NCI-H2171 treated with DMSO at 0.1 percent for 48 hours (cell line): ENCODE data around the gene ZSWIM1.
A peak's percentile ranks its signal among the peaks of the same experiment; 100 is the strongest.
"Not testable (repeated sequence)": the region's sequence is repeated elsewhere in the genome, so short reads cannot be mapped to it uniquely, and the experiment has no call there.

Source experiments
- DNase-seq: peaks from one replicate; lab custom pipeline; 2025; lab: John Stamatoyannopoulos, UW

The ZSWIM1 gene

GRCh38 chr20:45857114-45857881, 23.7 kb upstream of the ZSWIM1 start, which contains the start of the genes ACOT8 and ZSWIM3:
TSS of gene ACOT8 (minus strand) at chr20:45857392. CDS start at chr20:45857315, 77 bp downstream.
TSS of gene ZSWIM3 (plus strand) at chr20:45857614. CDS start at chr20:45857826, 212 bp downstream.
- DNase-seq, result peak; percentile 100

DNA sequence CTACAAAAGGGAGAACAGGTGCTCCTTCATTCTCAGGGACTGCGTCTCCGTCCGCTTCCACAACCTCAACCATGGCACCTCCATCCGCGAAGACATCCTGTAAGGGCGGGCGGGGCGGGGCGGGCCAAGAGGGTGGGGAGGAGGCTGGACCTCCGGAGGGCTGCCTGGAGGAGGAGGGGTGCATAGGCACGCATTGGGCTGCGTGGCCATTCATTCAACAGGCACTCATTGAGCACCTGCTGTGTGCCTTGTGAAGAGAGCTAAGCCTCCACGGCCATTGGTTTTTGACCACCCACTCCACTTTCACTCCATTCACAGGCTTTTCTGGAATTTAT, 23.2 kb upstream of the ZSWIM1 start:
- no peak for DNase-seq

- DNase-seq, result no peak
These were observed 21.1 kb upstream of the ZSWIM1 start for GRCh38 chr20:45859916-45860315.

DNA sequence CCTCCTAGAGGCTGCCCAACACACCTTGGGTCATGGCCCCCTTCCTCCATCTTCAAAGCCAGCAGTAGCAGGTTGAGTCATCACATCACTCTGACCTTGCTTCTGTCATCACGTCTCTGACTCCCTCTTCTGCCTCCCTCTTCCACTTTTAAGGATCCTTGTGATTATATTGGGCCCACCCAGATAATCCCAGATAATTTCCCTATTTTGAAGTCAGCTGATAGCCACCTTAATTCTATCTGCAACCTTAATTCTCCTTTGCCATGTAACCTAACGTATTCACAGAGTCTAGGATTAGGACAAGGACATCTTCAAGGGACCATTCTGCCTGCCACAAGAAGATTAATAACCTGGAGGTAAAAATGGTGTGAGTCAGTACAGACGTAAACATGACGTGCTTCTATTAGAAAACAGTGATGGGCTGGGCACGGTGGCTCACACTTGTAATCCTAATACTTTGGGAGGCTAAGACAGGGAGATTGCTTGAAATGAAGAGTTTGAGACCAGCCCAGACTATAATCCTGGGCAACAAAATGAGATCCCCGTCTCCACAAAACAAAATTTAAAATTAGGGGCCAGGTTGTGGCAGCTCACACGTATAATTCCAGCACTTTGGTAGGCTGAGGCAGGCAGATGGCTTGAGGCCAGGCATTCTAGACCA, 20.3 kb upstream of the ZSWIM1 start:
- DNase-seq, result peak; percentile 90

GRCh38 chr20:45861221-45862075, 19.6 kb upstream of the ZSWIM1 start:
- DNase-seq, result no peak

DNA sequence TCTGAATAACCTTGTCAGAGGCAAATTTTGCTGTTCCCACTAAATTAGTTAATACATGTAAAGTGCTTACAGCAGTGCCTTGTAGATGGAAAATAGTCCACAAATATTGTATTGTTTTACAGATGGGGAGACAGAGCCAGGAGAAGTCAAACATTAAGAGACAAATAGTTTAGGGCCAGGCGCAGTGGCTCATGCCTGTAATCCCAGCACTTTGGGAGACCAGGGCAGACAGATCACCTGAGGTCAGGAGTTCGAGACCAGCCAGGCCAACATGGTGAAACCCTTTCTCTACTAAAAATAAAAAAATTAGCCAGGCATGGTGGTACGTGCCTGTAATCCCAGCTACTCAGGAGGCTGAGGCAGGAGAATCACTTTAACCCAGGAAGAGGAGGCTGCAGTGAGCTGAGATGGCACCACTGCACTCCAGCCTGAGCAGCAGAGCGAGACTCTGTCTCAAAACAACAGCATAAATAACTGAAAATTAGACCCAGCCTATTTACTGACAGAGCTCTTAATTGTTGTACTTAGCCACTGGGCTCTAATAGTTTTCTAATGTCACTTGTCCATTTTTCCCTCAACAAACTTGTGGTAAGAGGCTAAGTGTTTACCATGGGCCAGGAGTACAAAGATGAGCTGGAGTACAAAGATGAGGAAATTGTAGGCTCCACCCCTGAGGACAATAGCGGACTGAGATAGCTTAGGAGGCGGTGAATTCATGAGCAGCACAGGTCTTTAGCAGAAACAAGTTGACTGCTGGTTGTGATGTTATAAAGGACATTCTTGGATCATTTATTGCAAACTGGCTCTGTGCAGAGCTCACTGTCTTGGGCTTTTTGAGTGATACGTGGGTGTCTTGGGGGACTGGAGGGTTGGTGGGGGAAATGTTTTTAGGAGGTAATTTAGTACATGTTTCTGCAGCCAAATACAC, 17.2 kb upstream of the ZSWIM1 start:
- DNase-seq, result no peak

GRCh38 chr20:45866454-45866853, 14.6 kb upstream of the ZSWIM1 start:
- no peak for DNase-seq

- no peak for DNase-seq
These were observed 13.8 kb upstream of the ZSWIM1 start for GRCh38 chr20:45867136-45867818.

DNA sequence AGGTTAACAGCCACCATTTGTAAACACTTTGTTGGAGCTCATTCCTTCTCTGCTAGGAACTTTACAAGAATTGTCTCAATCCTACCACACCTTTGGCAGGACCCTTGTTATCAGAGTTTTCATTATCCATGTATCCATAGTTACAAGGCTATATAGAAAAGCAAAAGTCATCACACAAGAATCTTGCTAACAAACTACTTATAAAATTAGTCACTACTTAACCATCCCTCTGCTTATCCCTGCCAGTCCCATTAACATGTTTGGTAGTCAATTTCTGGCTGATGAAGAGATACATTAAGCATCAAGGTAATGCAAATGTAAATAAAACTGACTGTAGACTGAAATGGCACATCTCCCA, 13.2 kb upstream of the ZSWIM1 start:
- no peak for DNase-seq

DNA sequence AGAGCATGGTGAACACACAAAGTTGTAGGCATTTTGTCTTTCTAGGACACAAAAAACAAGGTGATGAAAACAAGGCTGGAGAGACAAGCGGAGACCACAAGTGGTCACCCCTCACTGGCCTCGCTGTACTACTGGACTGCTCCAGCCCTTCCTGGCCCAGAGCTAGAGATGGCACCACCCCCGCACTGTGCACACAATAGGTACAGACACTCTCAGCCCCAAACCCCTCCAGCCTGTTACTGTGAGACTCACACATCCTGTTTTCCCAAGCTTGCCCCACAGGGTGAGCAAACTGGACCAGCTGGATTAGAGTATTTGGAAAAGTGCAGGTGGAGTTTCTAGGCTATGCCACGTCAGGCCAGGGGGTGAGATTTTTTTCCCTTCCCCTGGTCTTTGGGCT, 8.4 kb upstream of the ZSWIM1 start:
- DNase-seq, result no peak

GRCh38 chr20:45873409-45874103, 7.5 kb upstream of the ZSWIM1 start:
- DNase-seq, result no peak

GRCh38 chr20:45874104-45874481, 6.9 kb upstream of the ZSWIM1 start:
- not testable (repeated sequence) for DNase-seq

DNA sequence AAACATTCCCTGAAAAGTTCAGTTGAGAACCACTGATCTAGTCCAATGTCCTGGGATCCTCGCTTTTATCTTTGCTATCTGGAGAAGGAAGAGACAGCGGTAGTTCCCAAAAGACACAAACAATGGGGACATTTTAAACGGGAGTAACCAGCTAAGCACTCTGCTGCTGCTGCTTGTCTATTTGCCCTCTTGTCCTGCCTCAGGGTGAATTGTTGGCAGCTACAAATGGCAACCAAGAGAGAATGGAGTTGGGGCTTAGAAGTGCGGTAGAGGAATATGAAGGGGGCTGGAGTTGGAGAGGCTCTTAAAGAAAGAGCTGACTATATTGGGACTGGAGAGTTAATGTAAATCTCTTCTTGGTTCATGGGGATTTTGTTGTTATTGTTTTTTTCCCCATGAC, 6.5 kb upstream of the ZSWIM1 start:
- no peak for DNase-seq

DNA sequence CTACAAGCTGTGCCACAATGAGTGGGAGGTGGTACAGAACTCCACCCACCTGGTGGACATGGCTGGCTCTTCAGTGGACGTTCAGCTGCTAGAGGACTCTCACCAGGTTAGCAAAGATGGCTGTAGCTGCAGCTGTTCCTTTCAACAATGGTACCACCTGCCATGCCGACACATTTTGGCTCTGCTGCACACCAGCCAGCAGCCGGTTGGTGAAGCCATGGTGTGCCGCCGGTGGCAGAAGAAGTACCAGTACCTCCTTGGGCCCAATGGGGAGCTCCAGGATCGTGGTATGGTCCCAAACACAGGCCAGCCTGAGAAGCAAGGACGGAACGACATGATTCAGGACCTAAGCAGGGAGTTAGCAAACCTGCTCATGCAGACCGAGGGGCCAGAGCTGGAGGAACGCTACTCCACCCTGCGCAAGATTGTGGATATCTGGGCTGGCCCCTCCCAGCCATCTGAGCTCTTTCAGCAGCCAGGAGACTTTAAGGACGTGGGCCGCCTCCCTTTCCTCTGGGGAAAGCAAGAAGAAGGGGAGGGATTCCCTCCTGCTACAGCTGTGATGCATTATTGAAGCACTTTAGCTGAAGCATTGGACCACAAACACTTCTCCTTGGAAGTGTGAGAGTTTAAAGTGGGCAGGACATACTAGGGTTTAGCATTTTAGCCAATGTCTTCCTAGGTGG, 2.8 kb upstream of the ZSWIM1 start:
- DNase-seq, result no peak

- no peak for DNase-seq
These were observed 1.6 kb downstream of the ZSWIM1 start for GRCh38 chr20:45882469-45883099.

DNA sequence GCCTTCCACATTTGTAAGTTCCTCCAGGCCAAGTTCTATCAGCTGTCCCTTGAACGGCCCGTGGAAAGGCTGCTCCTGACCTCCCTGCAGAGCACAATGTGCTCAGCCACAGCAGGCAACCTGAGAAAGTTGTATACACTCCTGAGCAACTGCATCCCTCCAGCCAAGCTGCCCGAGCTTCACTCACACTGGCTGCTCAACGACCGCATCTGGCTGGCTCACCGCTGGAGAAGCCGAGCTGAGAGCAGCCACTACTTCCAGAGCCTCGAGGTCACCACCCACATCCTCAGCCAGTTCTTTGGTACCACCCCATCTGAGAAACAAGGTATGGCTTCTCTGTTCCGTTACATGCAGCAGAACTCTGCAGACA, 2.1 kb downstream of the ZSWIM1 start:
- no peak for DNase-seq

DNA sequence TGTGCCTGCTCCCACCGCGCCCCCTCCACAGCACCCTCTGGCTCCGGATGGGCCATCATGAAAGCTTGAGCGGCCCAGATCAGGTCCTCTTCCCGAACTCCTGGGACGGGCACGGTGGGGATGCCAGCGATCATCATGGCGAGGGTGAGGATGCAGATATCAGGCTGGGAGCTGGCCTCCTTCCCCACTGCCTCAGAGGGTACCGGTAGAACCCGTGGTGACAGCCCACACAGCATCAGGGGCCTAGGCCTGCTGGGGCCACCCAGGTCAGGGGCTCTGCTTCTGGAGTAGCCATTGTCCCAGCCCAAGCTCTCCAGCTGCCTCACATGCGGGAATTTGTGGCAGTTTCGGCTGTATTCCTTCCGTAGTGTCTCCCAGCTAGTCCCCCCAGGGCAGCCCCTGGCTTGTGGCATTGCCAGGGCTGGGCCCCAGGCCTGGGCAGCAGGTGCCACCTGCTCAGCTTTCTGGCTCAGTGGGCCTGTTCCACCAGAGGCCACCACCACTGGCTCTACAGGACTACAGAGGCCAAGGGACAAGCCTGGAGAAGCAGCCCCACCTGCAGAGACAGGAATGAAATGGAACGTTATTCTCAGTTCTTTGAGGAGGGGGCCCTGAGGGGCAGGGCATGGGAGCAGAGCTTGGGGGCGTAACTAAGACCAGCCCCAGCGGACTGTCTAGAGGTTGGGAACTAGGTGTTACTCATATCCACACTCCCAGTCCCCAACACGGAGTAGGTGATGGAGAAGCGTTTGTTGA, 5.7 kb downstream of the ZSWIM1 start:
- DNase-seq, result no peak

- DNase-seq, result no peak
These were observed 6.3 kb downstream of the ZSWIM1 start, which contains the start of gene SPATA25 for GRCh38 chr20:45887346-45887715. TSS of gene SPATA25 (minus strand) at chr20:45887622. CDS start at chr20:45887590, 32 bp downstream.

GRCh38 chr20:45888681-45889080, 7.7 kb downstream of the ZSWIM1 start:
- no peak for DNase-seq
